GM19438 (cell line): ENCODE results near the gene PAK1IP1.
"Not testable (repeated sequence)": the region's sequence is repeated elsewhere in the genome, so short reads cannot be mapped to it uniquely, and the experiment has no call there.

Experiments used
- ATAC-seq: cut with Tn5 transposase; IDR thresholded peaks from one replicate; pipeline ENCODE4 v1.9.1; 2021; ENCODE audit warnings: low read depth; ENCODE audit not compliant: unreplicated experiment

PAK1IP1 gene

GRCh38 chr6:10694302-10695085 lies at the start of gene PAK1IP1, which contains the start of gene C6orf52:
TSS of gene PAK1IP1 (plus strand) at chr6:10694972. CDS start at chr6:10694986, 14 bp downstream.
TSS of gene C6orf52 (minus strand) at chr6:10694616. CDS start at chr6:10687550, 7,066 bp downstream.
- ATAC-seq = peak; percentile 98

- ATAC-seq = no peak
These were observed 39.2 kb upstream of the PAK1IP1 start for GRCh38 chr6:10655508-10656055.

GRCh38 chr6:10658910-10659698 lies 35.7 kb upstream of the PAK1IP1 start:
- ATAC-seq = no peak

- no peak for ATAC-seq
These were observed 34.9 kb upstream of the PAK1IP1 start for GRCh38 chr6:10659699-10660348.

GRCh38 chr6:10660431-10661191 lies 34.2 kb upstream of the PAK1IP1 start:
- ATAC-seq = not testable (repeated sequence)

- no peak for ATAC-seq
These were observed 32.6 kb upstream of the PAK1IP1 start for GRCh38 chr6:10662207-10662606.

- ATAC-seq = no peak
These were observed 32.0 kb upstream of the PAK1IP1 start for GRCh38 chr6:10662742-10663141.

GRCh38 chr6:10665595-10665994 lies 29.2 kb upstream of the PAK1IP1 start:
- not testable (repeated sequence) for ATAC-seq

- no peak for ATAC-seq
These were observed 26.4 kb upstream of the PAK1IP1 start for GRCh38 chr6:10668126-10668917.

GRCh38 chr6:10676403-10676802 lies 18.4 kb upstream of the PAK1IP1 start:
- ATAC-seq = no peak

GRCh38 chr6:10678456-10678855 lies 16.3 kb upstream of the PAK1IP1 start:
- ATAC-seq = no peak

- ATAC-seq = no peak
These were observed 13.0 kb upstream of the PAK1IP1 start for GRCh38 chr6:10681795-10682194.

- no peak for ATAC-seq
These were observed 12.3 kb upstream of the PAK1IP1 start for GRCh38 chr6:10682355-10682988.

- no peak for ATAC-seq
These were observed 10.2 kb upstream of the PAK1IP1 start for GRCh38 chr6:10684618-10685017.

- no peak for ATAC-seq
These were observed 9.5 kb upstream of the PAK1IP1 start for GRCh38 chr6:10685092-10685915.

GRCh38 chr6:10686901-10687300 lies 7.9 kb upstream of the PAK1IP1 start:
- no peak for ATAC-seq

- ATAC-seq = no peak
These were observed 7.2 kb upstream of the PAK1IP1 start for GRCh38 chr6:10687582-10687981.
